ENCODE data around the gene OR52N4.

DNA sequence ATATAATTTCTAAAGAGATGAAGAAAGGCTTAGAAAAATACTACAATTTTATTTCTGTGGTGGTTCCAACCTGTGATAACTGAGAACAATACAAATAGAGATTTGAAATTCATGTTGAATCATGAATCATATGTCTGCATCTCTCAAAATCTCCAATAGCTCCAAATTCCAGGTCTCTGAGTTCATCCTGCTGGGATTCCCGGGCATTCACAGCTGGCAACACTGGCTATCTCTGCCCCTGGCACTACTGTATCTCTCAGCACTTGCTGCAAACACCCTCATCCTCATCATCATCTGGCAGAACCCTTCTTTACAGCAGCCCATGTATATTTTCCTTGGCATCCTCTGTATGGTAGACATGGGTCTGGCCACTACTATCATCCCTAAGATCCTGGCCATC is 17.6 kb upstream of the OR52N4 start, which contains the start of gene OR56B1:
- TF ChIP-seq, protein P1, sequence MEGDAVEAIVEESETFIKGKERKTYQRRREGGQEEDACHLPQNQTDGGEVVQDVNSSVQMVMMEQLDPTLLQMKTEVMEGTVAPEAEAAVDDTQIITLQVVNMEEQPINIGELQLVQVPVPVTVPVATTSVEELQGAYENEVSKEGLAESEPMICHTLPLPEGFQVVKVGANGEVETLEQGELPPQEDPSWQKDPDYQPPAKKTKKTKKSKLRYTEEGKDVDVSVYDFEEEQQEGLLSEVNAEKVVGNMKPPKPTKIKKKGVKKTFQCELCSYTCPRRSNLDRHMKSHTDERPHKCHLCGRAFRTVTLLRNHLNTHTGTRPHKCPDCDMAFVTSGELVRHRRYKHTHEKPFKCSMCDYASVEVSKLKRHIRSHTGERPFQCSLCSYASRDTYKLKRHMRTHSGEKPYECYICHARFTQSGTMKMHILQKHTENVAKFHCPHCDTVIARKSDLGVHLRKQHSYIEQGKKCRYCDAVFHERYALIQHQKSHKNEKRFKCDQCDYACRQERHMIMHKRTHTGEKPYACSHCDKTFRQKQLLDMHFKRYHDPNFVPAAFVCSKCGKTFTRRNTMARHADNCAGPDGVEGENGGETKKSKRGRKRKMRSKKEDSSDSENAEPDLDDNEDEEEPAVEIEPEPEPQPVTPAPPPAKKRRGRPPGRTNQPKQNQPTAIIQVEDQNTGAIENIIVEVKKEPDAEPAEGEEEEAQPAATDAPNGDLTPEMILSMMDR (IDR thresholded peaks at IDR 0.05) = no peak
- TF ChIP-seq POLR2A (IDR thresholded peaks at IDR 0.05) (no peak), POLR2AphosphoS5 (IDR thresholded peaks at IDR 0.05; ENCODE audit: insufficient read depth in 1 of 2, low read depth in 1 of 2) (no peak)
